Activated T-helper 1 cell treated with anti-CD3 and anti-CD28 coated beads, Interleukin-12 subunit alpha, Interleukin-12 subunit beta, Interleukin-2, Interleukin-4 antibody, amounts not matched to agents 30 ng/mL and 10 ng/mL and 1 ng/mL, durations not matched to agents 14 hours and 24 hours and 36 hours (primary cell): ENCODE results near the gene NFIA. TPM values are rescaled to one million over a fixed set of nuclear protein-coding genes. Genes with fewer than 3 reads are reported as not detected.

Experiments used
- DNase-seq: peaks from one replicate; pipeline ENCODE4 v3.0.0; 2021; ENCODE audit warnings: low spot score
- H3K27ac Mint-ChIP-seq: one replicate; pipeline ENCODE4 v1.8.0; 2021; ENCODE audit warnings: mild to moderate bottlenecking, mixed read lengths
- H3K27me3 Mint-ChIP-seq: one replicate; pipeline ENCODE4 v1.8.0; 2022; ENCODE audit warnings: mild to moderate bottlenecking, moderate library complexity, mixed read lengths; ENCODE audit not compliant: insufficient read depth
- H3K36me3 Mint-ChIP-seq: one replicate; pipeline ENCODE4 v1.8.0; 2021; ENCODE audit warnings: low read depth, mixed read lengths
- H3K4me1 Mint-ChIP-seq: one replicate; pipeline ENCODE4 v1.8.0; 2021; ENCODE audit warnings: low read depth, mixed read lengths
- H3K4me3 Mint-ChIP-seq: one replicate; pipeline ENCODE4 v1.8.0; 2021; ENCODE audit warnings: mild to moderate bottlenecking, moderate library complexity, mixed read lengths
- H3K9me3 Mint-ChIP-seq: one replicate; pipeline ENCODE4 v1.8.0; 2021; ENCODE audit warnings: mixed read lengths
- intact Hi-C: fragments of 100-400 bp; cut with micrococcal nuclease; formaldehyde crosslinking; loops from one replicate; pipeline ENCODE4 v1.15.1; 2024
- total RNA-seq: library from RNA; stranded (reverse); gene quantifications from 2 replicates; pipeline ENCODE4 v1.2.3, GENCODE V29; 2022

NFIA gene
- total RNA-seq, 1 donor from 2014 or later, result 0.41 TPM

- no peaks in the 10 kb centered on the region for H3K9me3 Mint-ChIP-seq
- H3K27ac Mint-ChIP-seq, result no peak overlapping the region
- no peak overlapping the region for H3K4me3 Mint-ChIP-seq
- no peaks in the 10 kb centered on the region for H3K36me3 Mint-ChIP-seq
- no peak for DNase-seq
- no peaks in the 10 kb centered on the region for H3K4me1 Mint-ChIP-seq
- peaks cover 52% of the 10 kb centered on the region for H3K27me3 Mint-ChIP-seq
- intact Hi-C loops, result no loop called here
Observed at GRCh38 chr1:61091455-61091854, 9.1 kb downstream of the NFIA start.

- H3K9me3 Mint-ChIP-seq, result no peaks in the 10 kb centered on the region
- intact Hi-C loops, result no loop called here
- H3K27ac Mint-ChIP-seq, result no peak overlapping the region
- DNase-seq, result no peak
- H3K4me3 Mint-ChIP-seq, result no peak overlapping the region
- H3K27me3 Mint-ChIP-seq, result peaks cover 54% of the 10 kb centered on the region
- H3K36me3 Mint-ChIP-seq, result no peaks in the 10 kb centered on the region
- no peaks in the 10 kb centered on the region for H3K4me1 Mint-ChIP-seq
Observed at GRCh38 chr1:61092642-61093041, 10.3 kb downstream of the NFIA start.

GRCh38 chr1:61093525-61094137 lies 11.3 kb downstream of the NFIA start:
- Mint-ChIP-seq H3K9me3 (no peaks in the 10 kb centered on the region), H3K27me3 (peaks cover 49% of the 10 kb centered on the region), H3K4me1 (no peaks in the 10 kb centered on the region), H3K36me3 (no peaks in the 10 kb centered on the region), H3K27ac (no peak overlapping the region), H3K4me3 (no peak overlapping the region)
- intact Hi-C loops, result no loop called here
- DNase-seq, result no peak

- Mint-ChIP-seq H3K4me3 (no peak overlapping the region), H3K4me1 (no peaks in the 10 kb centered on the region), H3K9me3 (no peaks in the 10 kb centered on the region), H3K27ac (no peak overlapping the region), H3K36me3 (no peaks in the 10 kb centered on the region), H3K27me3 (peaks cover 48% of the 10 kb centered on the region)
- intact Hi-C loops, result no loop called here
- DNase-seq, result no peak
Observed at GRCh38 chr1:61094677-61095469, 12.5 kb downstream of the NFIA start.

GRCh38 chr1:61095470-61095812 lies 13.1 kb downstream of the NFIA start:
- no peak for DNase-seq
- intact Hi-C loops, result no loop called here
- no peak overlapping the region for H3K4me3 Mint-ChIP-seq

GRCh38 chr1:61097317-61097716 lies 15.0 kb downstream of the NFIA start:
- H3K4me1 Mint-ChIP-seq, result no peaks in the 10 kb centered on the region
- H3K27me3 Mint-ChIP-seq, result peaks cover 39% of the 10 kb centered on the region
- H3K4me3 Mint-ChIP-seq, result no peak overlapping the region
- no peaks in the 10 kb centered on the region for H3K9me3 Mint-ChIP-seq
- intact Hi-C loops, result no loop called here
- DNase-seq, result no peak
- H3K27ac Mint-ChIP-seq, result no peak overlapping the region
- H3K36me3 Mint-ChIP-seq, result no peaks in the 10 kb centered on the region

More at GRCh38 chr1:61095470-61095812, 13.1 kb downstream of the NFIA start:
- Mint-ChIP-seq H3K9me3 (no peaks in the 10 kb centered on the region), H3K27me3 (peaks cover 49% of the 10 kb centered on the region), H3K27ac (no peak overlapping the region), H3K36me3 (no peaks in the 10 kb centered on the region), H3K4me1 (no peaks in the 10 kb centered on the region)

GRCh38 chr1:61097722-61098121 lies 15.4 kb downstream of the NFIA start:
- intact Hi-C loops, result no loop called here
- Mint-ChIP-seq H3K4me3 (no peak overlapping the region), H3K9me3 (no peaks in the 10 kb centered on the region), H3K27me3 (peaks cover 36% of the 10 kb centered on the region), H3K27ac (no peak overlapping the region), H3K4me1 (no peaks in the 10 kb centered on the region), H3K36me3 (no peaks in the 10 kb centered on the region)
- DNase-seq, result no peak

- peaks cover 36% of the 10 kb centered on the region for H3K27me3 Mint-ChIP-seq
- no peak overlapping the region for H3K27ac Mint-ChIP-seq
- H3K4me1 Mint-ChIP-seq, result no peaks in the 10 kb centered on the region
- H3K9me3 Mint-ChIP-seq, result no peaks in the 10 kb centered on the region
- DNase-seq, result no peak
- no peak overlapping the region for H3K4me3 Mint-ChIP-seq
- H3K36me3 Mint-ChIP-seq, result no peaks in the 10 kb centered on the region
- intact Hi-C loops, result no loop called here
Observed at GRCh38 chr1:61098333-61098732, 16.0 kb downstream of the NFIA start.

GRCh38 chr1:61098906-61099437 lies 16.6 kb downstream of the NFIA start:
- DNase-seq, result no peak
- Mint-ChIP-seq H3K27me3 (peaks cover 35% of the 10 kb centered on the region), H3K36me3 (no peaks in the 10 kb centered on the region), H3K9me3 (no peaks in the 10 kb centered on the region), H3K27ac (no peak overlapping the region), H3K4me1 (no peaks in the 10 kb centered on the region), H3K4me3 (no peak overlapping the region)
- intact Hi-C loops, result no loop called here

GRCh38 chr1:61100578-61100977 lies 18.2 kb downstream of the NFIA start:
- H3K36me3 Mint-ChIP-seq, result no peaks in the 10 kb centered on the region
- H3K4me3 Mint-ChIP-seq, result no peak overlapping the region
- peaks cover 28% of the 10 kb centered on the region for H3K27me3 Mint-ChIP-seq
- no peak overlapping the region for H3K27ac Mint-ChIP-seq
- no peaks in the 10 kb centered on the region for H3K4me1 Mint-ChIP-seq
- intact Hi-C loops, result no loop called here
- no peaks in the 10 kb centered on the region for H3K9me3 Mint-ChIP-seq
- no peak for DNase-seq

GRCh38 chr1:61101536-61101935 lies 19.2 kb downstream of the NFIA start:
- no peak for DNase-seq
- no peaks in the 10 kb centered on the region for H3K4me1 Mint-ChIP-seq
- H3K36me3 Mint-ChIP-seq, result no peaks in the 10 kb centered on the region
- no peak overlapping the region for H3K4me3 Mint-ChIP-seq
- H3K9me3 Mint-ChIP-seq, result no peaks in the 10 kb centered on the region
- H3K27ac Mint-ChIP-seq, result no peak overlapping the region
- intact Hi-C loops, result no loop called here
- H3K27me3 Mint-ChIP-seq, result peaks cover 28% of the 10 kb centered on the region

- H3K27me3 Mint-ChIP-seq, result peaks cover 26% of the 10 kb centered on the region
- H3K9me3 Mint-ChIP-seq, result no peaks in the 10 kb centered on the region
- H3K4me3 Mint-ChIP-seq, result no peak overlapping the region
- H3K4me1 Mint-ChIP-seq, result no peaks in the 10 kb centered on the region
- intact Hi-C loops, result no loop called here
- no peak for DNase-seq
- no peak overlapping the region for H3K27ac Mint-ChIP-seq
- no peaks in the 10 kb centered on the region for H3K36me3 Mint-ChIP-seq
Observed at GRCh38 chr1:61102041-61102440, 19.7 kb downstream of the NFIA start.

- intact Hi-C loops, result no loop called here
- H3K9me3 Mint-ChIP-seq, result no peaks in the 10 kb centered on the region
- H3K4me1 Mint-ChIP-seq, result no peaks in the 10 kb centered on the region
- no peak overlapping the region for H3K27ac Mint-ChIP-seq
- no peak overlapping the region for H3K4me3 Mint-ChIP-seq
- DNase-seq, result no peak
- peaks cover 21% of the 10 kb centered on the region for H3K27me3 Mint-ChIP-seq
- H3K36me3 Mint-ChIP-seq, result no peaks in the 10 kb centered on the region
Observed at GRCh38 chr1:61102621-61103020, 20.3 kb downstream of the NFIA start.
